Natural killer cell (primary cell): Measurements from ENCODE around the gene DMAC2. TPM values are rescaled to one million over a fixed set of nuclear protein-coding genes. Genes with fewer than 3 reads are reported as not detected.
A peak's percentile ranks its signal among the peaks of the same experiment; 100 is the strongest.

ENCODE experiments used
- ATAC-seq, 3 donors: fragments of 150-1000 bp in 2 of 3; fragments of 200-7000 bp in 1 of 3; cut with Tn5 transposase; 1 replicate in 1 of 3; 2 replicates in 2 of 3; pipeline ENCODE4 v1.10.0; 2021; ENCODE audit warnings: mild to moderate bottlenecking in 2 of 3, moderate library complexity in 2 of 3
- DNase-seq, 2 donors: peaks; one replicate each; pipeline versions ENCODE4 v3.0.0 to v3.0.0-alpha.2; 2013 to 2021; ENCODE audit warnings: mixed read lengths in 1 of 2
- H3K27ac ChIP-seq: one replicate; pipeline ENCODE4 v1.5.1; 2013; ENCODE audit warnings: mild to moderate bottlenecking, low read length
- H3K27me3 ChIP-seq: one replicate; pipeline ENCODE4 v1.6.1; 2013; ENCODE audit warnings: low read length; ENCODE audit not compliant: control insufficient read depth, insufficient read depth
- H3K36me3 ChIP-seq: one replicate; pipeline ENCODE4 v1.6.1; 2013; ENCODE audit warnings: low read length; ENCODE audit not compliant: control insufficient read depth, insufficient read depth
- H3K4me1 ChIP-seq: one replicate; pipeline ENCODE4 v1.6.1; 2013; ENCODE audit warnings: low read length; ENCODE audit not compliant: control insufficient read depth, insufficient read depth
- H3K4me3 ChIP-seq: one replicate; pipeline ENCODE4 v1.5.1; 2013; ENCODE audit warnings: low read length
- H3K9me3 ChIP-seq: one replicate; pipeline ENCODE4 v1.6.1; 2013; ENCODE audit warnings: low read length; ENCODE audit not compliant: control insufficient read depth, insufficient read depth
- H3K27ac Mint-ChIP-seq, 2 donors: one replicate each; pipeline ENCODE4 v1.8.0; 2022; ENCODE audit warnings: mild to moderate bottlenecking in 2 of 2, mixed read lengths in 2 of 2, moderate library complexity in 1 of 2
- H3K27me3 Mint-ChIP-seq, 2 donors: one replicate each; pipeline ENCODE4 v1.8.0; 2022; ENCODE audit warnings: low read depth in 2 of 2, mixed read lengths in 2 of 2
- H3K36me3 Mint-ChIP-seq: one replicate; pipeline ENCODE4 v1.8.0; 2022; ENCODE audit warnings: mixed read lengths
- H3K4me1 Mint-ChIP-seq, 2 donors: one replicate each; pipeline ENCODE4 v1.8.0; 2022; ENCODE audit warnings: mixed read lengths in 2 of 2
- H3K4me3 Mint-ChIP-seq: one replicate; pipeline ENCODE4 v1.8.0; 2022; ENCODE audit warnings: mild to moderate bottlenecking, moderate library complexity, mixed read lengths
- H3K9me3 Mint-ChIP-seq, 2 donors: one replicate each; pipeline ENCODE4 v1.8.0; 2022; ENCODE audit warnings: mixed read lengths in 2 of 2
- WGBS: methylation state at CpG from one replicate; pipeline ENCODE4 v1.1.7; 2013; ENCODE audit warnings: missing lambda C conversion rate; ENCODE audit not compliant: insufficient coverage; 5-methylcytosine and 5-hydroxymethylcytosine counted together
- intact Hi-C: fragments of 100-400 bp; cut with micrococcal nuclease; formaldehyde crosslinking; loops from one replicate; pipeline ENCODE4 v1.14.2; 2022
- total RNA-seq, 4 donors: library from RNA; stranded (reverse); fragments of 120-200 nt in 1 of 4; gene quantifications; one replicate each; pipeline versions ENCODE4 v1.2.3 to v1.2.4, GENCODE V29; 2013 to 2022
- TF ChIP-seq, protein P1 (sequence below): fragments of 200-600 bp; IDR thresholded peaks from one replicate; pipeline ENCODE4 v1.8.0; 2022; ENCODE audit warnings: antibody characterized with exemption

Gene DMAC2
- total RNA-seq, 3 donors from 2014 or later (not counting 1 experiment from before 2014, with no cell fraction given) = 25.4 to 32.5 (median 29.5) TPM

DNA sequence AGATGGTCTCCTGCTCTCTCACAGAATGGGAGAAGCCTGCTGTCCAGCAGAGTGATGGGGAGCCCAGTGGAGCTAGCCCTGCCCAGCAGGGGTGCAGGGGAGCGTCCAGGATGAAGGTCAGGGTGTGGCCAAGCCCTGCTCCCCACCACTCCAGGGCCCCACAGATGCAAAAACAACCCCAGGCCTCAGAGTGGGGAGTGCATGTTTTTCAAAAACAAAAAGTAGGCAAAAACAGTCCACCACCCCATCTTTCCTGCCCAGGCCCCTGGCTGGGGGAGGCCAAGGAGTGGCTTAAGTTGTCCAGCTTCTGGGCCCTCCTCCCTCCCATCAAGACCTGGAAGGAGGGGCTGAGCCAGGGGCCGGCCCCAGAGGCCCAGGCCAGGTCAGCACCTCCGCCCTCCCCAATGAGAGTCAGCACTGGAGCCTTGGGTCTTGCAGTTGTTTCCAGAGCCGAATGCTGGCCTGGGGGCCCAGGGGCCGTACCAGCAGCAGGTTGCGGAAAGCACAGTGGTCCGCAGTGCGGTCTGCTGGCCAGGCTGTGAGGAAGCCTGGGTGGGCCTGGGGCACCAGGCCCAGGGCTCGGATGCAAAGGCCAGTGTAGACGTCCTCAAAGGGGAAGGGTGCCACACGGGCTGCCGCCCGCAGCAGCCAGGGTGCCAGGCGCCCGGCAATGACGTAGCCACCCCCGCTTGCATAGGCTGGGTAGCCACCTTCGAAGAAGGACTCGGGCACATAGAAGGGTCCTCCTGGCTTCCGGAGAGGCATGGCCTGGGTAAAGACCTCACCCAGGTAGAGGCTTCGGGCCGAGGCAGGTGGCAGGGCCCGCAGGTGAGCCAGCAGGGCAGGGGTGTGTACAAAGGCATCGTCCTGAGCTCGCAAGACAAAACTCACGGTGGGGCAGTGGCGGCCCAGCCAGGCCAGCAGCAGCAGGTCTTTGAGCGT lies 14.3 kb downstream of the DMAC2 start:
- Histone ChIP-seq H3K36me3 (peaks cover 31% of the 10 kb centered on the region), H3K4me3 (no peak overlapping the region), H3K27me3 (no peaks in the 10 kb centered on the region), H3K9me3 (no peaks in the 10 kb centered on the region), H3K27ac (peak overlapping the region; percentile 3), H3K4me1 (peaks cover 61% of the 10 kb centered on the region)
- Mint-ChIP-seq H3K27me3 (no peaks in the 10 kb centered on the region), H3K9me3 (no peaks in the 10 kb centered on the region), H3K4me1 (peaks cover 10 to 33% of the 10 kb centered on the region in 2 donors), H3K27ac (peak overlapping the region in 1 of 2 donors; percentile 92), H3K4me3 (peak overlapping the region; percentile 45), H3K36me3 (no peaks in the 10 kb centered on the region)
- intact Hi-C loops = no loop called here
- TF ChIP-seq, protein P1, sequence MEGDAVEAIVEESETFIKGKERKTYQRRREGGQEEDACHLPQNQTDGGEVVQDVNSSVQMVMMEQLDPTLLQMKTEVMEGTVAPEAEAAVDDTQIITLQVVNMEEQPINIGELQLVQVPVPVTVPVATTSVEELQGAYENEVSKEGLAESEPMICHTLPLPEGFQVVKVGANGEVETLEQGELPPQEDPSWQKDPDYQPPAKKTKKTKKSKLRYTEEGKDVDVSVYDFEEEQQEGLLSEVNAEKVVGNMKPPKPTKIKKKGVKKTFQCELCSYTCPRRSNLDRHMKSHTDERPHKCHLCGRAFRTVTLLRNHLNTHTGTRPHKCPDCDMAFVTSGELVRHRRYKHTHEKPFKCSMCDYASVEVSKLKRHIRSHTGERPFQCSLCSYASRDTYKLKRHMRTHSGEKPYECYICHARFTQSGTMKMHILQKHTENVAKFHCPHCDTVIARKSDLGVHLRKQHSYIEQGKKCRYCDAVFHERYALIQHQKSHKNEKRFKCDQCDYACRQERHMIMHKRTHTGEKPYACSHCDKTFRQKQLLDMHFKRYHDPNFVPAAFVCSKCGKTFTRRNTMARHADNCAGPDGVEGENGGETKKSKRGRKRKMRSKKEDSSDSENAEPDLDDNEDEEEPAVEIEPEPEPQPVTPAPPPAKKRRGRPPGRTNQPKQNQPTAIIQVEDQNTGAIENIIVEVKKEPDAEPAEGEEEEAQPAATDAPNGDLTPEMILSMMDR = no peak
- DNase-seq (no peak), ATAC-seq (no peak)
- 93% methylated on average over 28 of the region's 28 CpGs for WGBS

DNA sequence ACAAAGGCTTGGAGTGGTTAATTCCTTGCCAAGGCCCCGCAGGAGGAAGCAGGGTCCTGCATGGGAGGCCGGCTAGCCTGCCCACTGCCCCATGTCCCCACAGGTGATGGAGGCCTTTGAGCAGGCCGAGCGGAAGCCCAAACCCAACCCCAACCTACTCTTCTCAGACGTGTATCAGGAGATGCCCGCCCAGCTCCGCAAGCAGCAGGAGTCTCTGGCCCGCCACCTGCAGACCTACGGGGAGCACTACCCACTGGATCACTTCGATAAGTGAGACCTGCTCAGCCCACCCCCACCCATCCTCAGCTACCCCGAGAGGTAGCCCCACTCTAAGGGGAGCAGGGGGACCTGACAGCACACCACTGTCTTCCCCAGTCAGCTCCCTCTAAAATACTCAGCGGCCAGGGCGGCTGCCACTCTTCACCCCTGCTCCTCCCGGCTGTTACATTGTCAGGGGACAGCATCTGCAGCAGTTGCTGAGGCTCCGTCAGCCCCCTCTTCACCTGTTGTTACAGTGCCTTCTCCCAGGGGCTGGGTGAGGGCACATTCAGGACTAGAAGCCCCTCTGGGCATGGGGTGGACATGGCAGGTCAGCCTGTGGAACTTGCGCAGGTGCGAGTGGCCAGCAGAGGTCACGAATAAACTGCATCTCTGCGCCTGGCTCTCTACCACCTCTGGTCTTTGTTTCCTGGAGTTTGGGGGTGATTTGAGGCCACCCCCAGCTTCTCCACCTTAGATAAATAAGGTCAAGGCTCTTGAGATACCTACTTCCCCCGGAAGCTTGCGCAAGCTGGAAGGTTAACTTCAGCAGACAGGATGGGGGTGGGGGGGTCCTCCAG lies 15.2 kb downstream of the DMAC2 start:
- Mint-ChIP-seq H3K4me3 (no peak overlapping the region), H3K36me3 (no peaks in the 10 kb centered on the region), H3K27ac (peak overlapping the region in 1 of 2 donors; percentile 16), H3K27me3 (no peaks in the 10 kb centered on the region), H3K9me3 (no peaks in the 10 kb centered on the region), H3K4me1 (peaks cover 10 to 33% of the 10 kb centered on the region in 2 donors)
- Histone ChIP-seq H3K4me1 (peaks cover 66% of the 10 kb centered on the region), H3K4me3 (no peak overlapping the region), H3K27ac (no peak overlapping the region), H3K36me3 (peaks cover 39% of the 10 kb centered on the region), H3K9me3 (no peaks in the 10 kb centered on the region), H3K27me3 (no peaks in the 10 kb centered on the region)
- ATAC-seq (no peak), DNase-seq (no peak)
- intact Hi-C loops = no loop called here
- WGBS = 85% methylated on average over 19 of the region's 21 CpGs
- TF ChIP-seq, protein P1 = no peak

DNA sequence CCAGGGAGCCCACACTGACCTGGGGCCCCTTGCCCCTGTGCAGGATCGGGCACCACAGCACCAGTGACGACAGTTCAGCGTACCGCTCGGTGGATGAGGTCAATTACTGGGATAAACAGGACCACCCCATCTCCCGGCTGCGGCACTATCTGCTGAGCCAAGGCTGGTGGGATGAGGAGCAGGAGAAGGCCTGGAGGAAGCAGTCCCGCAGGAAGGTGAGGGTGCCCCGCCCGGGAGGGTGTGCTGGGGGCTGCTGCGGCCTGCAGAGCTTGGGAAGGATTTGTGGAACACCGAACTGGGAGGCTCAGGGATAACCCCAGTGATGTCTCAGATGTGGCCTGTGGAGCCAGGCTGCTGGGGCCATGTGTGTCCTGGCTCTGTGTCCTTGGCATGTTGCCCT lies 16.8 kb downstream of the DMAC2 start:
- H3K4me1 ChIP-seq = peaks cover 51% of the 10 kb centered on the region
- no peak overlapping the region for H3K27ac Mint-ChIP-seq
- H3K27me3 Mint-ChIP-seq = no peaks in the 10 kb centered on the region
- no peak overlapping the region for H3K27ac ChIP-seq
- no peaks in the 10 kb centered on the region for H3K9me3 ChIP-seq
- H3K36me3 Mint-ChIP-seq = no peaks in the 10 kb centered on the region
- intact Hi-C loops = no loop called here
- TF ChIP-seq, protein P1 = no peak
- no peak overlapping the region for H3K4me3 Mint-ChIP-seq
- WGBS = 97% methylated on average over 12 of the region's 12 CpGs
- peaks cover 51% of the 10 kb centered on the region for H3K36me3 ChIP-seq
- H3K27me3 ChIP-seq = no peaks in the 10 kb centered on the region
- ATAC-seq (no peak), DNase-seq (no peak)
- peaks cover 5 to 24% of the 10 kb centered on the region in 2 donors for H3K4me1 Mint-ChIP-seq
- H3K4me3 ChIP-seq = no peak overlapping the region
- H3K9me3 Mint-ChIP-seq = no peaks in the 10 kb centered on the region
